ENCODE results near the gene NOXA1.
A peak's percentile ranks its signal among the peaks of the same experiment; 100 is the strongest.

The NOXA1 gene

GRCh38 chr9:137441289-137441934 lies 18.2 kb downstream of the NOXA1 start, which contains the start of gene ENTPD8 (continued):
- TF ChIP-seq ZBTB17 (tag by site-specific recombination; IDR thresholded peaks at IDR 0.05) (no peak), ZSCAN30 (tag by site-specific recombination; IDR thresholded peaks at IDR 0.05) (peak; percentile 28; the same call in 1 of the 2 replicates), KLF8 (tag by site-specific recombination; IDR thresholded peaks at IDR 0.05) (peak; percentile 89), ZNF2 (tag by site-specific recombination; IDR thresholded peaks at IDR 0.05) (no peak), ZNF600 (tag by site-specific recombination; IDR thresholded peaks at IDR 0.05) (peak; percentile 76; the same call in 1 of the 2 replicates), ZBTB44 (tag by site-specific recombination; IDR thresholded peaks at IDR 0.05) (no peak), ZBTB49 (tag by site-specific recombination; IDR thresholded peaks at IDR 0.05; ENCODE audit: low read depth) (no peak), ZNF266 (tag by site-specific recombination; IDR thresholded peaks at IDR 0.05; ENCODE audit: low read depth) (no peak), GLIS1 (tag by site-specific recombination; IDR thresholded peaks at IDR 0.05) (peak; percentile 83), ZBTB26 (tag by site-specific recombination; optimal IDR thresholded peaks at IDR 0.05) (peak; percentile 38), ZNF280C (tag by site-specific recombination; IDR thresholded peaks at IDR 0.05) (no peak), PATZ1 (tag by site-specific recombination; IDR thresholded peaks at IDR 0.05) (peak; percentile 93), EGR2 (tag by site-specific recombination; IDR thresholded peaks at IDR 0.05; ENCODE audit: low read depth) (peak; percentile 89), BCL11B (tag by site-specific recombination; IDR thresholded peaks at IDR 0.05; ENCODE audit: low read depth) (peak; percentile 61; the same call in 1 of the 2 replicates), MZF1 (tag by site-specific recombination; IDR thresholded peaks at IDR 0.05; ENCODE audit: borderline replicate concordance) (no peak), ZNF335 (tag by site-specific recombination; conservative IDR thresholded peaks at IDR 0.05) (peak; percentile 35; the same call in 1 of the 2 replicates), ZXDB (tag by site-specific recombination; IDR thresholded peaks at IDR 0.05) (peak; percentile 48; the same call in 1 of the 2 replicates), ZNF692 (tag by site-specific recombination; IDR thresholded peaks at IDR 0.05) (peak; percentile 32; the same call in 1 of the 2 replicates), ZNF221 (tag by site-specific recombination; IDR thresholded peaks at IDR 0.05; ENCODE audit: borderline replicate concordance) (no peak), KLF1 (tag by site-specific recombination; IDR thresholded peaks at IDR 0.05) (peak; percentile 98), IKZF3 (tag by site-specific recombination; IDR thresholded peaks at IDR 0.05) (0 out of 2 replicates have a peak, but pooled peaks have one; percentile 16), BCL11A (tag by site-specific recombination; IDR thresholded peaks at IDR 0.05; ENCODE audit: low read depth) (0 out of 2 replicates have a peak, but pooled peaks have one; percentile 30), ZBTB7A (tag by site-specific recombination; IDR thresholded peaks at IDR 0.05; ENCODE audit: low read depth) (peak; percentile 87), ZIC2 (tag by site-specific recombination; IDR thresholded peaks at IDR 0.05) (peak; percentile 61; the same call in 1 of the 2 replicates), SP2 (tag by site-specific recombination; IDR thresholded peaks at IDR 0.05) (peak; percentile 86), KLF9 (tag by site-specific recombination; IDR thresholded peaks at IDR 0.05; ENCODE audit: low read depth) (peak; percentile 93)

Measured in HEK293 (cell line).